HG03571 (cell line): ENCODE measurements around the gene CRYBA1.
"Not testable (repeated sequence)": the region's sequence is repeated elsewhere in the genome, so short reads cannot be mapped to it uniquely, and the experiment has no call there.

ENCODE experiments used
- ATAC-seq: cut with Tn5 transposase; IDR thresholded peaks from one replicate; pipeline ENCODE4 v1.9.1; 2021; ENCODE audit not compliant: unreplicated experiment

The CRYBA1 gene

GRCh38 chr17:29246628-29247027 lies at the start of gene CRYBA1:
TSS of gene CRYBA1 (plus strand) at chr17:29246859. CDS start at chr17:29246864, 5 bp downstream.
- ATAC-seq = no peak

GRCh38 chr17:29197516-29198272 lies 49.0 kb upstream of the CRYBA1 start:
- ATAC-seq = no peak

GRCh38 chr17:29204068-29204804 lies 42.4 kb upstream of the CRYBA1 start:
- ATAC-seq = not testable (repeated sequence)

GRCh38 chr17:29205047-29205446 lies 41.6 kb upstream of the CRYBA1 start:
- no peak for ATAC-seq

- no peak for ATAC-seq
These were observed 38.7 kb upstream of the CRYBA1 start for GRCh38 chr17:29207975-29208374.

- ATAC-seq = no peak
These were observed 37.6 kb upstream of the CRYBA1 start for GRCh38 chr17:29209073-29209472.

- ATAC-seq = no peak
These were observed 35.8 kb upstream of the CRYBA1 start for GRCh38 chr17:29210879-29211278.

- ATAC-seq = no peak
These were observed 34.5 kb upstream of the CRYBA1 start for GRCh38 chr17:29212094-29212631.

- ATAC-seq = no peak
These were observed 34.0 kb upstream of the CRYBA1 start for GRCh38 chr17:29212681-29213121.

GRCh38 chr17:29214215-29215146 lies 32.2 kb upstream of the CRYBA1 start:
- ATAC-seq = no peak

GRCh38 chr17:29215174-29215573 lies 31.5 kb upstream of the CRYBA1 start:
- ATAC-seq = no peak

- no peak for ATAC-seq
These were observed 30.9 kb upstream of the CRYBA1 start for GRCh38 chr17:29215717-29216116.

GRCh38 chr17:29216181-29216580 lies 30.5 kb upstream of the CRYBA1 start:
- ATAC-seq = no peak

- no peak for ATAC-seq
These were observed 29.8 kb upstream of the CRYBA1 start for GRCh38 chr17:29216856-29217255.

- no peak for ATAC-seq
These were observed 27.1 kb upstream of the CRYBA1 start for GRCh38 chr17:29219378-29220047.

- ATAC-seq = not testable (repeated sequence)
These were observed 25.3 kb upstream of the CRYBA1 start for GRCh38 chr17:29221338-29221737.

GRCh38 chr17:29225396-29225795 lies 21.3 kb upstream of the CRYBA1 start:
- no peak for ATAC-seq

- ATAC-seq = no peak
These were observed 13.4 kb upstream of the CRYBA1 start for GRCh38 chr17:29233301-29233700.

- ATAC-seq = not testable (repeated sequence)
These were observed 11.7 kb upstream of the CRYBA1 start for GRCh38 chr17:29234972-29235371.

- no peak for ATAC-seq
These were observed 10.8 kb upstream of the CRYBA1 start for GRCh38 chr17:29235904-29236303.
